ACC112 (cell line): ENCODE data around the gene OR5L1.

Source experiments
- H2AFZ ChIP-seq: fragments of 200-600 bp; sonication (generic); one replicate; pipeline ENCODE4 v1.6.0; 2017; ENCODE audit warnings: antibody characterized with exemption, low read length; ENCODE audit not compliant: unreplicated experiment
- H3K27ac ChIP-seq: fragments of 200-600 bp; sonication (generic); 2 replicates; pipeline ENCODE4 v1.5.1; 2014; ENCODE audit warnings: low read depth, mild to moderate bottlenecking, antibody characterized with exemption, low read length, moderate library complexity
- H3K27me3 ChIP-seq: fragments of 200-600 bp; sonication (generic); 2 replicates; pipeline ENCODE4 v1.6.1; 2014; ENCODE audit warnings: mild to moderate bottlenecking, antibody characterized with exemption, low read length, moderate library complexity, mixed read lengths; ENCODE audit not compliant: insufficient read depth
- H3K36me3 ChIP-seq: fragments of 200-600 bp; sonication (generic); 2 replicates; pipeline ENCODE4 v1.6.1; 2016; ENCODE audit warnings: mild to moderate bottlenecking, antibody characterized with exemption, low read length, moderate library complexity, mixed read lengths; ENCODE audit not compliant: insufficient read depth
- H3K4me1 ChIP-seq: fragments of 200-600 bp; sonication (generic); one replicate; pipeline ENCODE4 v1.6.1; 2016; ENCODE audit warnings: low read length, mixed read lengths; ENCODE audit not compliant: insufficient read depth, unreplicated experiment, control insufficient read depth
- H3K4me3 ChIP-seq: fragments of 200-600 bp; sonication (generic); 2 replicates; pipeline ENCODE4 v1.5.1; 2014; ENCODE audit warnings: mild to moderate bottlenecking, low read depth, low read length
- H3K79me2 ChIP-seq: fragments of 200-600 bp; sonication (generic); one replicate; pipeline ENCODE4 v1.6.0; 2016; ENCODE audit warnings: low read length; ENCODE audit not compliant: control insufficient read depth, unreplicated experiment, insufficient read depth

The OR5L1 gene

GRCh38 chr11:55852141-55852540 lies 41.0 kb downstream of the OR5L1 start:
- Histone ChIP-seq H3K27me3 (no peaks in the 10 kb centered on the region), H3K4me3 (no peak overlapping the region), H3K36me3 (no peaks in the 10 kb centered on the region), H2AFZ (no peak overlapping the region), H3K4me1 (no peaks in the 10 kb centered on the region), H3K27ac (no peak overlapping the region), H3K79me2 (no peaks in the 10 kb centered on the region)

GRCh38 chr11:55854704-55855103 lies 43.5 kb downstream of the OR5L1 start:
- Histone ChIP-seq H3K27ac (no peak overlapping the region), H3K79me2 (no peaks in the 10 kb centered on the region), H3K4me3 (no peak overlapping the region), H3K4me1 (no peaks in the 10 kb centered on the region), H3K36me3 (no peaks in the 10 kb centered on the region), H3K27me3 (no peaks in the 10 kb centered on the region), H2AFZ (no peak overlapping the region)
